ENCODE measurements around the gene GOLGA8S.
"Not testable (repeated sequence)": the region's sequence is repeated elsewhere in the genome, so short reads cannot be mapped to it uniquely, and the experiment has no call there.

GOLGA8S gene

GRCh38 chr15:23354448-23354847 lies at the start of gene GOLGA8S:
Gene GOLGA8S (plus strand): TSS chr15:23354748. CDS start chr15:23354810, 62 bp downstream.
- DNase-seq (ENCODE audit: low spot score), result not testable (repeated sequence)

- not testable (repeated sequence) for DNase-seq (ENCODE audit: low spot score)
Measured at GRCh38 chr15:23304805-23305204, 49.7 kb upstream of the GOLGA8S start.

- DNase-seq (ENCODE audit: low spot score), result not testable (repeated sequence)
Measured at GRCh38 chr15:23305921-23306320, 48.6 kb upstream of the GOLGA8S start.

GRCh38 chr15:23311233-23311632 lies 43.3 kb upstream of the GOLGA8S start:
- DNase-seq (ENCODE audit: low spot score), result not testable (repeated sequence)

GRCh38 chr15:23334096-23334495 lies 20.5 kb upstream of the GOLGA8S start, which contains the start of gene GOLGA6L26:
Gene GOLGA6L26 (minus strand): TSS chr15:23334196. CDS start chr15:23334135, 61 bp downstream.
- DNase-seq (ENCODE audit: low spot score), result not testable (repeated sequence)

- DNase-seq (ENCODE audit: low spot score), result not testable (repeated sequence)
Measured at GRCh38 chr15:23362622-23363021, 8.1 kb downstream of the GOLGA8S start.

GRCh38 chr15:23364261-23364660 lies 9.7 kb downstream of the GOLGA8S start:
- DNase-seq (ENCODE audit: low spot score), result not testable (repeated sequence)

GRCh38 chr15:23370578-23370977 lies 16.0 kb downstream of the GOLGA8S start:
- DNase-seq (ENCODE audit: low spot score), result no peak

- DNase-seq (ENCODE audit: low spot score), result not testable (repeated sequence)
Measured at GRCh38 chr15:23371134-23371533, 16.6 kb downstream of the GOLGA8S start.

- DNase-seq (ENCODE audit: low spot score), result not testable (repeated sequence)
Measured at GRCh38 chr15:23371868-23372267, 17.3 kb downstream of the GOLGA8S start.

GRCh38 chr15:23372284-23372683 lies 17.7 kb downstream of the GOLGA8S start:
- no peak for DNase-seq (ENCODE audit: low spot score)

GRCh38 chr15:23372891-23373600 lies 18.5 kb downstream of the GOLGA8S start:
- not testable (repeated sequence) for DNase-seq (ENCODE audit: low spot score)

GRCh38 chr15:23374226-23374625 lies 19.7 kb downstream of the GOLGA8S start:
- DNase-seq (ENCODE audit: low spot score), result not testable (repeated sequence)

GRCh38 chr15:23378946-23379345 lies 24.4 kb downstream of the GOLGA8S start:
- not testable (repeated sequence) for DNase-seq (ENCODE audit: low spot score)

GRCh38 chr15:23380700-23381099 lies 26.2 kb downstream of the GOLGA8S start:
- not testable (repeated sequence) for DNase-seq (ENCODE audit: low spot score)

GRCh38 chr15:23381192-23381591 lies 26.6 kb downstream of the GOLGA8S start:
- not testable (repeated sequence) for DNase-seq (ENCODE audit: low spot score)

GRCh38 chr15:23384371-23384770 lies 29.8 kb downstream of the GOLGA8S start:
- DNase-seq (ENCODE audit: low spot score), result no peak

GRCh38 chr15:23385886-23386430 lies 31.4 kb downstream of the GOLGA8S start:
- no peak for DNase-seq (ENCODE audit: low spot score)

- no peak for DNase-seq (ENCODE audit: low spot score)
Measured at GRCh38 chr15:23387621-23388190, 33.2 kb downstream of the GOLGA8S start.

- DNase-seq (ENCODE audit: low spot score), result no peak
Measured at GRCh38 chr15:23395030-23395692, 40.6 kb downstream of the GOLGA8S start.

- DNase-seq (ENCODE audit: low spot score), result no peak
Measured at GRCh38 chr15:23395832-23396231, 41.3 kb downstream of the GOLGA8S start.

GRCh38 chr15:23397779-23398178 lies 43.2 kb downstream of the GOLGA8S start:
- no peak for DNase-seq (ENCODE audit: low spot score)

- DNase-seq (ENCODE audit: low spot score), result not testable (repeated sequence)
Measured at GRCh38 chr15:23398357-23398756, 43.8 kb downstream of the GOLGA8S start.

All from GM03348 (cell line).